Stomach (tissue), 9 donors: ENCODE measurements around the gene ADAMTS13. TPM values are rescaled to one million over a fixed set of nuclear protein-coding genes. Genes with fewer than 3 reads are reported as not detected.
"Not testable (repeated sequence)": the region's sequence is repeated elsewhere in the genome, so short reads cannot be mapped to it uniquely, and the experiment has no call there.

Experiments used
- DNase-seq, 2 donors: peaks; one replicate each; pipeline versions ENCODE4 v3.0.0 to v3.0.0-alpha.2; 2013 to 2019
- H3K27ac ChIP-seq, 5 donors: fragments of 200-600 bp in 4 of 5; sonication (generic) in 4 of 5; one replicate each; pipeline ENCODE4 v1.5.1; 2013 to 2019; ENCODE audit warnings: mild to moderate bottlenecking in 1 of 5, moderate library complexity in 1 of 5
- H3K27me3 ChIP-seq, 3 donors: fragments of 200-600 bp; sonication (generic); one replicate each; pipeline ENCODE4 v1.5.1; 2017 to 2019; ENCODE audit warnings: mixed run types in 1 of 3
- H3K36me3 ChIP-seq, 4 donors: fragments of 200-600 bp; sonication (generic); 1 replicate in 3 of 4; 2 replicates in 1 of 4; pipeline ENCODE4 v1.5.1; 2016 to 2019
- H3K4me1 ChIP-seq, 4 donors: fragments of 200-600 bp; sonication (generic); one replicate each; pipeline ENCODE4 v1.5.1; 2016 to 2019
- H3K4me3 ChIP-seq, 4 donors: fragments of 200-600 bp; sonication (generic) in 3 of 4; one replicate each; pipeline ENCODE4 v1.5.1; 2016 to 2019; ENCODE audit warnings: mild to moderate bottlenecking in 1 of 4
- H3K9me3 ChIP-seq, 4 donors: fragments of 200-600 bp; sonication (generic); one replicate each; pipeline ENCODE4 v1.5.1; 2016 to 2019
- CTCF ChIP-seq, 7 experiments: fragments of 450-650 bp in 4 of 7; fragments of 200-600 bp in 3 of 7; sonication (generic) in 3 of 7; IDR thresholded peaks; one replicate each; pipeline ENCODE4 v1.5.1; 2016 to 2019; ENCODE audit warnings: antibody characterized with exemption in 7 of 7, control low read depth in 2 of 7, mild to moderate bottlenecking in 1 of 7
- EP300 ChIP-seq: sonication (generic); formaldehyde crosslinking; IDR thresholded peaks from one replicate; pipeline ENCODE4 v1.6.1; 2017; ENCODE audit warnings: antibody characterized with exemption
- POLR2A ChIP-seq, 4 donors: fragments of 450-650 bp; IDR thresholded peaks; one replicate each; pipeline ENCODE4 v1.6.1; 2016; ENCODE audit warnings: antibody characterized with exemption in 4 of 4, control low read depth in 2 of 4, mild to moderate bottlenecking in 1 of 4, moderate library complexity in 1 of 4
- POLR2AphosphoS5 ChIP-seq, 3 donors: sonication (generic); formaldehyde crosslinking; IDR thresholded peaks; one replicate each; pipeline ENCODE4 v1.6.1; 2016; ENCODE audit warnings: antibody characterized with exemption in 3 of 3
- WGBS, 5 donors: extraction: QIAGEN DNeasy Blood & Tissue Kit in 3 of 5; methylation state at CpG; one replicate each; pipeline versions ENCODE4 v1.1.5 to v1.1.7; 2013 to 2018; 5-methylcytosine and 5-hydroxymethylcytosine counted together
- intact Hi-C: fragments of 100-400 bp; cut with DNase I; formaldehyde crosslinking; loops from one replicate; pipeline ENCODE4 v1.15.1; 2023; ENCODE audit warnings: low total_unique reads
- polyA plus RNA-seq, 3 donors: library from polyadenylated mRNA; stranded (reverse); fragments of 200-250 nt; gene quantifications; one replicate each; pipeline ENCODE4 v1.2.3, GENCODE V29; 2013
- total RNA-seq, 5 donors: library from RNA; depleted of rRNA; stranded (reverse); fragments of >200 nt; gene quantifications; one replicate each; pipeline versions ENCODE4 v1.1.0 to v1.2.3, GENCODE V29; 2014 to 2016
- donor health status: healthy with polysubstance abuse.
- donor health status: Bipolar disorder and iron deficiency.
- donor health status: healthy.

ADAMTS13 gene
- total and polyA plus RNA-seq, 8 donors = 4.6 to 19.6 (median 7.5) TPM; not detected in 1

GRCh38 chr9:133386338-133386737 is 35.8 kb upstream of the ADAMTS13 start:
- WGBS, 5 donors = 78 to 91% (median 86%) methylated on average over 10 to 13 of the region's 13 CpGs
- Histone ChIP-seq H3K36me3 (no peaks in the 10 kb centered on the region), H3K27ac (no peak overlapping the region), H3K4me1 (peaks cover 7 to 16% (median 11%) of the 10 kb centered on the region in 4 donors), H3K4me3 (no peak overlapping the region), H3K9me3 (no peaks in the 10 kb centered on the region), H3K27me3 (peaks cover 0 to 17% (median 0%) of the 10 kb centered on the region in 3 donors)
- TF ChIP-seq POLR2A (IDR thresholded peaks at IDR 0.05) = no peak
- TF ChIP-seq EP300 = no peak
- intact Hi-C loops = no loop called here
- DNase-seq = no peak

- peaks cover 0 to 27% (median 0%) of the 10 kb centered on the region in 3 donors for H3K27me3 ChIP-seq
- H3K27ac ChIP-seq = no peak overlapping the region
- no peak for TF ChIP-seq CTCF (IDR thresholded peaks at IDR 0.05)
- 30 to 57% (median 52%) methylated on average over 9 of the region's 9 CpGs for WGBS, 5 donors
- peaks cover 7 to 16% (median 11%) of the 10 kb centered on the region in 4 donors for H3K4me1 ChIP-seq
- H3K9me3 ChIP-seq = no peaks in the 10 kb centered on the region
- intact Hi-C loops = no loop called here
- H3K4me3 ChIP-seq = no peak overlapping the region
- peak in 1 of 2 donors; percentile 37 for DNase-seq
- no peaks in the 10 kb centered on the region for H3K36me3 ChIP-seq
Measured at GRCh38 chr9:133387680-133388079, 34.5 kb upstream of the ADAMTS13 start.

- no peak for TF ChIP-seq POLR2A (IDR thresholded peaks at IDR 0.05)
- no peak for TF ChIP-seq EP300
- Histone ChIP-seq H3K4me1 (peaks cover 7 to 15% (median 11%) of the 10 kb centered on the region in 4 donors), H3K4me3 (no peak overlapping the region), H3K27me3 (peaks cover 0 to 41% (median 3%) of the 10 kb centered on the region in 3 donors), H3K9me3 (no peaks in the 10 kb centered on the region), H3K36me3 (no peaks in the 10 kb centered on the region), H3K27ac (no peak overlapping the region)
- 89 to 97% (median 95%) methylated on average over 9 to 12 of the region's 12 CpGs for WGBS, 5 donors
- DNase-seq = no peak
- intact Hi-C loops = no loop called here
Measured at GRCh38 chr9:133389025-133389557, 33.1 kb upstream of the ADAMTS13 start.

GRCh38 chr9:133389562-133389961 is 32.6 kb upstream of the ADAMTS13 start:
- Histone ChIP-seq H3K27me3 (peaks cover 0 to 46% (median 8%) of the 10 kb centered on the region in 3 donors), H3K4me3 (no peak overlapping the region), H3K9me3 (no peaks in the 10 kb centered on the region), H3K27ac (no peak overlapping the region), H3K36me3 (no peaks in the 10 kb centered on the region), H3K4me1 (peaks cover 7 to 12% (median 9%) of the 10 kb centered on the region in 4 donors)
- TF ChIP-seq EP300 (no peak), POLR2A (IDR thresholded peaks at IDR 0.05) (no peak), POLR2AphosphoS5 (IDR thresholded peaks at IDR 0.05) (no peak), CTCF (IDR thresholded peaks at IDR 0.05) (no peak)
- no peak for DNase-seq
- 85 to 93% (median 89%) methylated on average over 6 to 13 of the region's 13 CpGs for WGBS, 5 donors
- intact Hi-C loops = no loop called here

GRCh38 chr9:133390713-133391112 is 31.5 kb upstream of the ADAMTS13 start:
- no peak for TF ChIP-seq POLR2A (IDR thresholded peaks at IDR 0.05)
- no peak for TF ChIP-seq CTCF (IDR thresholded peaks at IDR 0.05)

GRCh38 chr9:133391449-133391848 is 30.7 kb upstream of the ADAMTS13 start:
- H3K36me3 ChIP-seq, DNase-seq, H3K27ac ChIP-seq, H3K4me3 ChIP-seq, H3K4me1 ChIP-seq, H3K9me3 ChIP-seq, intact Hi-C loops: not testable (repeated sequence)
- 29 to 45% (median 31%) methylated on average over 1 to 3 of the region's 4 CpGs for WGBS, 5 donors
- H3K27me3 ChIP-seq = peaks cover 0 to 63% (median 14%) of the 10 kb centered on the region in 3 donors

More at GRCh38 chr9:133390713-133391112, 31.5 kb upstream of the ADAMTS13 start:
- no peaks in the 10 kb centered on the region for H3K36me3 ChIP-seq
- WGBS, 5 donors = 78 to 84% (median 82%) methylated on average over 7 of the region's 7 CpGs
- no peak for DNase-seq
- no peaks in the 10 kb centered on the region for H3K9me3 ChIP-seq
- intact Hi-C loops = no loop called here
- no peak overlapping the region for H3K4me3 ChIP-seq
- H3K4me1 ChIP-seq = peaks cover 0 to 8% (median under 1%) of the 10 kb centered on the region in 4 donors
- peaks cover 0 to 58% (median 10%) of the 10 kb centered on the region in 3 donors for H3K27me3 ChIP-seq
- H3K27ac ChIP-seq = no peak overlapping the region

GRCh38 chr9:133392308-133392707 is 29.9 kb upstream of the ADAMTS13 start:
- intact Hi-C loops, H3K4me3 ChIP-seq, H3K4me1 ChIP-seq, H3K27ac ChIP-seq, H3K9me3 ChIP-seq, DNase-seq, H3K36me3 ChIP-seq: not testable (repeated sequence)
- H3K27me3 ChIP-seq = peaks cover 0 to 72% (median 21%) of the 10 kb centered on the region in 3 donors
- 90 to 98% (median 96%) methylated on average over 3 of the region's 3 CpGs for WGBS, 5 donors
